HCT116 (cell line): ENCODE measurements around the gene NAA40. TPM values are rescaled to one million over a fixed set of nuclear protein-coding genes. Genes with fewer than 3 reads are reported as not detected.

ENCODE experiments used
- ATAC-seq: fragments of 200-7000 bp; cut with Tn5 transposase; 2 replicates; pipeline ENCODE4 v1.9.1; 2020; ENCODE audit warnings: mild to moderate bottlenecking, moderate library complexity
- BruUV-seq: library from RNA; stranded (reverse); fragments of 400-500 nt; replicated peaks from 2 replicates; lab custom pipeline; 2021; lab: Mats Ljungman, UMichigan
- CTCF ChIA-PET: fragments of 300-600 bp; sonication (Branson Sonifier 250); formaldehyde crosslinking; loops from one replicate; lab custom pipeline; 2021; ENCODE audit warnings: antibody characterized with exemption; lab: Charles Lee
- POLR2A ChIA-PET: fragments of 300-600, 350-600 bp; sonication (Branson Sonifier 250); formaldehyde crosslinking; loops from one replicate; lab custom pipeline; 2021; ENCODE audit warnings: antibody characterized with exemption; lab: Charles Lee
- RAD21 ChIA-PET, 2 experiments: fragments of 300-600 bp; sonication (Branson Sonifier 250); formaldehyde crosslinking; loops; one replicate each; lab custom pipeline; 2023; ENCODE audit warnings: low total read pairs in 2 of 2; ENCODE audit not compliant: uncharacterized antibody in 2 of 2, unreplicated experiment in 2 of 2, low non-redundant PET in 1 of 2; lab: Charles Lee
- DNase-seq: peaks from one replicate; pipeline ENCODE4 v3.0.0-alpha.2; 2010; ENCODE audit warnings: low read depth, low spot score
- H2AFZ ChIP-seq: fragments of 200-600 bp; shearing (Covaris generic), sonication (generic); 2 replicates; pipeline ENCODE4 v1.6.1; 2017; ENCODE audit warnings: low read depth, mixed run types, mixed read lengths, antibody characterized with exemption, low read length; ENCODE audit not compliant: poor library complexity, severe bottlenecking
- H3K27ac ChIP-seq: 2 replicates; pipeline ENCODE4 v1.5.1; 2012; ENCODE audit warnings: low read depth, low read length
- H3K27me3 ChIP-seq: fragments of 200-600 bp; sonication (generic); 2 replicates; pipeline ENCODE4 v1.6.1; 2016; ENCODE audit warnings: mixed run types, low read length, mixed read lengths; ENCODE audit not compliant: insufficient read depth
- H3K36me3 ChIP-seq, 2 experiments: fragments of 200-500 bp in 1 of 2; fragments of 200-600 bp in 1 of 2; sonication (Bioruptor generic) in 1 of 2; sonication (generic) in 1 of 2; 2 replicates each; pipeline versions ENCODE4 v1.5.1 to v1.6.1; 2014 to 2016; ENCODE audit warnings: low read length in 2 of 2, inconsistent platforms in 1 of 2, mixed read lengths in 1 of 2, mixed run types in 1 of 2; ENCODE audit not compliant: insufficient read depth in 2 of 2, control insufficient read depth in 1 of 2
- H3K4me1 ChIP-seq, 2 experiments: fragments of 200-600 bp in 1 of 2; sonication (generic) in 1 of 2; 2 replicates each; pipeline versions ENCODE4 v1.5.1 to v1.6.1; 2012 to 2017; ENCODE audit warnings: low read length in 2 of 2, inconsistent platforms in 1 of 2, mild to moderate bottlenecking in 1 of 2, mixed read lengths in 1 of 2, mixed run types in 1 of 2, moderate library complexity in 1 of 2; ENCODE audit not compliant: insufficient read depth in 2 of 2, control insufficient read depth in 1 of 2
- H3K4me2 ChIP-seq: fragments of 200-600 bp; sonication (generic); 2 replicates; pipeline ENCODE4 v1.6.1; 2017; ENCODE audit warnings: mixed run types, low read length, mixed read lengths
- H3K4me3 ChIP-seq, 2 experiments: fragments of 200-600 bp in 1 of 2; sonication (generic) in 1 of 2; replicated peaks in 1 of 2; 2 replicates each; pipeline ENCODE4 v1.5.1; 2011 to 2016; ENCODE audit warnings: low read length in 2 of 2, control low read depth in 1 of 2, low read depth in 1 of 2, mild to moderate bottlenecking in 1 of 2, mixed read lengths in 1 of 2, mixed run types in 1 of 2
- H3K79me2 ChIP-seq: fragments of 200-600 bp; sonication (generic); 2 replicates; pipeline ENCODE4 v1.6.1; 2017; ENCODE audit warnings: mild to moderate bottlenecking, mixed run types, low read length, moderate library complexity, mixed read lengths; ENCODE audit not compliant: insufficient read depth
- H3K9ac ChIP-seq: fragments of 200-600 bp; sonication (generic); 2 replicates; pipeline ENCODE4 v1.6.1; 2016; ENCODE audit warnings: low read length, mixed read lengths
- H3K9me2 ChIP-seq: fragments of 200-600 bp; sonication (generic), shearing (Covaris generic); 2 replicates; pipeline ENCODE4 v1.6.1; 2017; ENCODE audit warnings: mixed run types, mild to moderate bottlenecking, moderate library complexity; ENCODE audit not compliant: insufficient read depth
- H3K9me3 ChIP-seq, 2 experiments: fragments of 200-500 bp in 1 of 2; fragments of 200-600 bp in 1 of 2; sonication (Bioruptor generic) in 1 of 2; sonication (generic) in 1 of 2; 2 replicates each; pipeline ENCODE4 v1.6.1; 2014 to 2017; ENCODE audit warnings: low read length in 2 of 2, mixed read lengths in 2 of 2, inconsistent platforms in 1 of 2, low read depth in 1 of 2, mild to moderate bottlenecking in 1 of 2, mixed run types in 1 of 2, moderate library complexity in 1 of 2; ENCODE audit not compliant: control insufficient read depth in 1 of 2, insufficient read depth in 1 of 2
- H4K20me1 ChIP-seq: fragments of 200-600 bp; sonication (generic), shearing (Covaris generic); 2 replicates; pipeline ENCODE4 v1.6.1; 2017; ENCODE audit warnings: mixed run types, mild to moderate bottlenecking, moderate library complexity; ENCODE audit not compliant: insufficient read depth
- CEBPB ChIP-seq: IDR thresholded peaks from 2 replicates; pipeline ENCODE4 v1.6.1; 2012; ENCODE audit warnings: low read depth
- CTCF ChIP-seq, 3 experiments: fragments of 200-600 bp in 1 of 3; sonication (generic) in 1 of 3; IDR thresholded peaks in 2 of 3; conservative IDR thresholded peaks in 1 of 3; 2 replicates each; pipeline ENCODE4 v1.5.1; 2012 to 2017; ENCODE audit warnings: low read depth in 2 of 3, low read length in 2 of 3, antibody characterized with exemption in 1 of 3, borderline replicate concordance in 1 of 3, control low read depth in 1 of 3, mild to moderate bottlenecking in 1 of 3, mixed read lengths in 1 of 3, mixed run types in 1 of 3, moderate library complexity in 1 of 3; ENCODE audit not compliant: insufficient read depth in 1 of 3
- JUND ChIP-seq: IDR thresholded peaks from 2 replicates; pipeline ENCODE4 v1.6.1; 2012
- MAX ChIP-seq: IDR thresholded peaks from 2 replicates; pipeline ENCODE4 v1.6.1; 2012
- POLR2A ChIP-seq: IDR thresholded peaks from 2 replicates; pipeline ENCODE4 v1.7.0; 2011; ENCODE audit warnings: borderline replicate concordance; ENCODE audit not compliant: insufficient read depth, insufficient read length; ENCODE audit errors: extremely low read depth
- SIN3A ChIP-seq: IDR thresholded peaks from 2 replicates; pipeline ENCODE4 v1.6.1; 2012; ENCODE audit warnings: low read depth
- SP1 ChIP-seq: IDR thresholded peaks from 2 replicates; pipeline ENCODE4 v1.6.1; 2012; ENCODE audit warnings: low read depth
- intact Hi-C: fragments of 100-400 bp; cut with micrococcal nuclease; formaldehyde crosslinking; loops from 2 replicates; pipeline ENCODE4 v1.10.0; 2022
- total RNA-seq: library from RNA; stranded (reverse); gene quantifications from one replicate; pipeline ENCODE4 v1.2.1, GENCODE V29; 2021; ENCODE audit not compliant: unreplicated experiment
- TF ChIP-seq, protein P1 (sequence below): IDR thresholded peaks from 2 replicates; pipeline ENCODE4 v1.6.1; 2012; ENCODE audit warnings: low read depth

NAA40 gene
- total RNA-seq, 1 experiment from 2014 or later = 25.3 TPM

DNA sequence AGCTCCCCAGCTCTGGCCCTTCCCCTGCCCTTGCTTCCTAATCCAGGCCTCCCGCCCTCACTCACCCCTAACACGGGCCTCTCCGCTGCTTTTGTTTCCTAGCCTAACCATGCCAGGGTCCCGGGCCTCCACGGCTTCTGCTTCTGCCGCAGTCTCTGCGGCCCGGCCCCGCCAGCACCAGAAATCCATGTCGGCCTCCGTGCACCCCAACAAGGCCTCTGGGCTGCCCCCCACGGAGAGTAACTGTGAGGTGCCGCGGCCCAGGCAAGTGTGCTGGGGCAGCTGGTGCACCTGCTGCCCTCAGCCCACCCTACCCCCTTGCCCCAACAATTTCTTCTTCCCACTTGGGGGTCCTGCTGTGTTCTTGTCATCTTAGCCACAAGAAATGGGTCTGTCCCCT, 34.9 kb upstream of the NAA40 start:
- ChIA-PET RAD21 (no interaction called here), POLR2A (no interaction called here)
- no peak for DNase-seq
- peaks cover 18 to 32% of the 10 kb centered on the region in 2 experiments for H3K36me3 ChIP-seq
- H3K27ac ChIP-seq = no peak overlapping the region
- H3K4me2 ChIP-seq = no peak overlapping the region
- no peak overlapping the region for H3K9ac ChIP-seq
- no peaks in the 10 kb centered on the region for H4K20me1 ChIP-seq
- no peaks in the 10 kb centered on the region for H3K79me2 ChIP-seq
- TF ChIP-seq JUND (no peak), CTCF (IDR thresholded peaks at IDR 0.05 in 2 of 3, conservative IDR thresholded peaks at IDR 0.05 in 1 of 3; ENCODE audit: borderline replicate concordance in 1 of 3, insufficient read depth in 1 of 3, low read depth in 2 of 3, low read length in 2 of 3) (no peak), SIN3A (no peak), CEBPB (no peak), MAX (no peak), POLR2A (no peak), SP1 (no peak)
- TF ChIP-seq, protein P1, sequence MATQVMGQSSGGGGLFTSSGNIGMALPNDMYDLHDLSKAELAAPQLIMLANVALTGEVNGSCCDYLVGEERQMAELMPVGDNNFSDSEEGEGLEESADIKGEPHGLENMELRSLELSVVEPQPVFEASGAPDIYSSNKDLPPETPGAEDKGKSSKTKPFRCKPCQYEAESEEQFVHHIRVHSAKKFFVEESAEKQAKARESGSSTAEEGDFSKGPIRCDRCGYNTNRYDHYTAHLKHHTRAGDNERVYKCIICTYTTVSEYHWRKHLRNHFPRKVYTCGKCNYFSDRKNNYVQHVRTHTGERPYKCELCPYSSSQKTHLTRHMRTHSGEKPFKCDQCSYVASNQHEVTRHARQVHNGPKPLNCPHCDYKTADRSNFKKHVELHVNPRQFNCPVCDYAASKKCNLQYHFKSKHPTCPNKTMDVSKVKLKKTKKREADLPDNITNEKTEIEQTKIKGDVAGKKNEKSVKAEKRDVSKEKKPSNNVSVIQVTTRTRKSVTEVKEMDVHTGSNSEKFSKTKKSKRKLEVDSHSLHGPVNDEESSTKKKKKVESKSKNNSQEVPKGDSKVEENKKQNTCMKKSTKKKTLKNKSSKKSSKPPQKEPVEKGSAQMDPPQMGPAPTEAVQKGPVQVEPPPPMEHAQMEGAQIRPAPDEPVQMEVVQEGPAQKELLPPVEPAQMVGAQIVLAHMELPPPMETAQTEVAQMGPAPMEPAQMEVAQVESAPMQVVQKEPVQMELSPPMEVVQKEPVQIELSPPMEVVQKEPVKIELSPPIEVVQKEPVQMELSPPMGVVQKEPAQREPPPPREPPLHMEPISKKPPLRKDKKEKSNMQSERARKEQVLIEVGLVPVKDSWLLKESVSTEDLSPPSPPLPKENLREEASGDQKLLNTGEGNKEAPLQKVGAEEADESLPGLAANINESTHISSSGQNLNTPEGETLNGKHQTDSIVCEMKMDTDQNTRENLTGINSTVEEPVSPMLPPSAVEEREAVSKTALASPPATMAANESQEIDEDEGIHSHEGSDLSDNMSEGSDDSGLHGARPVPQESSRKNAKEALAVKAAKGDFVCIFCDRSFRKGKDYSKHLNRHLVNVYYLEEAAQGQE = no peak
- TF ChIP-seq, all 23 proteins: peak for 0
- H3K27me3 ChIP-seq = no peaks in the 10 kb centered on the region
- H2AFZ ChIP-seq = no peak overlapping the region
- H3K4me1 ChIP-seq = no peaks in the 10 kb centered on the region
- no peak for ATAC-seq
- CTCF ChIA-PET = no interaction called here
- H3K4me3 ChIP-seq = no peak overlapping the region
- BruUV-seq = no TSS peak
- intact Hi-C loops = no loop called here
- no peaks in the 10 kb centered on the region for H3K9me3 ChIP-seq
- no peaks in the 10 kb centered on the region for H3K9me2 ChIP-seq
